ENCODE measurements around the gene PIK3R1.

The PIK3R1 gene

GRCh38 chr5:68252673-68253623 is 37.4 kb downstream of the PIK3R1 start:
- peak; percentile 58 for DNase-seq (ENCODE audit: low spot score)

GRCh38 chr5:68253624-68254585 is 38.3 kb downstream of the PIK3R1 start:
- DNase-seq (ENCODE audit: low spot score) = no peak

- DNase-seq (ENCODE audit: low spot score) = no peak
These were observed 39.3 kb downstream of the PIK3R1 start for GRCh38 chr5:68254810-68255209.

GRCh38 chr5:68255305-68256120 is 40.0 kb downstream of the PIK3R1 start:
- no peak for DNase-seq (ENCODE audit: low spot score)

- no peak for DNase-seq (ENCODE audit: low spot score)
These were observed 41.7 kb downstream of the PIK3R1 start for GRCh38 chr5:68257210-68257609.

GRCh38 chr5:68258531-68258930 is 43.0 kb downstream of the PIK3R1 start:
- no peak for DNase-seq (ENCODE audit: low spot score)

GRCh38 chr5:68259700-68260099 is 44.1 kb downstream of the PIK3R1 start:
- no peak for DNase-seq (ENCODE audit: low spot score)

GRCh38 chr5:68260467-68260866 is 44.9 kb downstream of the PIK3R1 start:
- DNase-seq (ENCODE audit: low spot score) = no peak

- no peak for DNase-seq (ENCODE audit: low spot score)
These were observed 45.6 kb downstream of the PIK3R1 start for GRCh38 chr5:68261169-68261568.

GRCh38 chr5:68261569-68262065 is 46.1 kb downstream of the PIK3R1 start:
- DNase-seq (ENCODE audit: low spot score) = no peak

GRCh38 chr5:68264024-68264956 is 48.7 kb downstream of the PIK3R1 start:
- no peak for DNase-seq (ENCODE audit: low spot score)

- DNase-seq (ENCODE audit: low spot score) = no peak
These were observed 49.8 kb downstream of the PIK3R1 start for GRCh38 chr5:68265347-68265746.

- DNase-seq (ENCODE audit: low spot score) = no peak
These were observed 50.4 kb downstream of the PIK3R1 start for GRCh38 chr5:68265822-68266395.

GRCh38 chr5:68266457-68266856 is 50.9 kb downstream of the PIK3R1 start:
- no peak for DNase-seq (ENCODE audit: low spot score)

- no peak for DNase-seq (ENCODE audit: low spot score)
These were observed 51.5 kb downstream of the PIK3R1 start for GRCh38 chr5:68267066-68267465.

GRCh38 chr5:68268101-68268851 is 52.7 kb downstream of the PIK3R1 start:
- no peak for DNase-seq (ENCODE audit: low spot score)

- DNase-seq (ENCODE audit: low spot score) = no peak
These were observed 53.2 kb downstream of the PIK3R1 start for GRCh38 chr5:68268852-68269130.

- no peak for DNase-seq (ENCODE audit: low spot score)
These were observed 54.3 kb downstream of the PIK3R1 start for GRCh38 chr5:68269820-68270219.

- no peak for DNase-seq (ENCODE audit: low spot score)
These were observed 54.9 kb downstream of the PIK3R1 start for GRCh38 chr5:68270399-68270975.

All from ecto neural progenitor cell (in vitro differentiated cells).